ENCODE measurements around the gene SPOPL. TPM values are rescaled to one million over a fixed set of nuclear protein-coding genes. Genes with fewer than 3 reads are reported as not detected.

The SPOPL gene
- total RNA-seq, 1 donor from 2014 or later = 13.9 TPM

DNA sequence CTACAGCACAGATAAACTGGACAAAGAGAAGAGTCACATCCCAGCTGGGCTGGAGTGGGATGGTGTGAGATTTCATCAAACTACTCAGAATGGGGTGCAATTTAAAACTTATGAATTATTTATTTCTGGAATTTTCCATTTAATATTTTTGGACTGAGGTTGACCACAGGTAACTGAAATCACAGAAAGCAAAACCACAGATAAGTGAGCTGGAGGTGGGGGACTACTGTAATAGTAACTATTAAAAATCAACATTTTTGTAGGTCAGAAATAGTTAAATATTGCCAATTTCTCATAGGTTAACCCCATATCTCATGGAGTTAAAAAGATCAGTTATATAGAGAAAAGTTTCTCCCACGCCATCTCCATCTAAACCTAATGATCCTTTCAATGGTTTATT is 88.1 kb downstream of the SPOPL start:
- DNase-seq (ENCODE audit: extremely low read depth, low read depth, low spot score) = no peak

DNA sequence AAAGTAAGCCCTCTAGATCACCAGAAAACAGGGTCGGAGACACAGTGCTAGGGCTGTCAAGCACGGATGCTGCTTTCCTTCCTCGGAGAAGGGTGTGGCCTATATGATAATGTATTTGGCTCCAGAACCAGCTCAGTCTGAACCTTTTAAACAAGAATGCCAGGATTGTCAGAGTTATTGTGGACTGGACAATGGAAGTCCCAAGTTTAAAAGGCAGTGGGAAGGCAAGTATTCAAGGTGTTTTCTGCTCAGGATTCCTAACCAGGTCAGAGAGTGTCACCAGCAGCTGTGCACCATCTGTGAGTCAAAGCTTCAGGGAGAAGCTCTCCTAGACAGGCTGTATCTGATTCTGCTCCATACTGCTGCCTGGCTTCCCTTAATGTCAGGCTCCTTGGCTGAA is 94.8 kb downstream of the SPOPL start:
- DNase-seq (ENCODE audit: extremely low read depth, low read depth, low spot score) = no peak

DNA sequence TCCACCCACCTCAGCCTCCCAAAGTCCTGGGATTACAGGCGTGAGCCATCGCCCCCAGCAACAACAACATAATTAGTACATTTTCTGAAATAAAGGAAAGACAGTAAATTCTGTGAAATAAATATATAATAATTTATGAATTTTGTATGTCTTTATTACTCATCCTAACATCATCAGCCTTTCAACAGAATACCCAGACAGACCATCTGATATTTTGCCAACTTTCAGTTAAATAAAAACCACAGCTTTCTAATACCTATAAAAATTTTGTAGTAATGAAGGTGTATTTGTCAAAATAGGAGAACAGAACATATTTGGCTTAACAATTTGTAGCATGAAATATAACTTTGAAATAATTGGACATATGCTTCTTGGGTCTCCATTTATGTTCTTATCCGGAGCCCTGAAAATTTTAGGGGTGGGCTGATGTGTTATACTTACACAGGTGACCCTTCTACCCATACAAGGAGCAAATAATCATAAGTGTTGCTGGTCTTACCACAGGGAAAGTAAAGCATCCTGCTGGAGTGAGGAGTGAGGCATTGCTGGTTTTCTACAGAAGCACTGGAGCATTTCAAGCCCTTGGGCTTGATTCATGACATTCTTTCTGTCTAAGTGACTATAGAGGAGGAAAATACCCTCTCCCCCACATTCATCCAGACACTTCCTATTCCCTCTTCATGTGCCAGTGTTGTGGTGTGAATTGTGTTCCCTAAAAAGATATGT is 99.3 kb downstream of the SPOPL start:
- DNase-seq (ENCODE audit: extremely low read depth, low read depth, low spot score) = no peak

DNA sequence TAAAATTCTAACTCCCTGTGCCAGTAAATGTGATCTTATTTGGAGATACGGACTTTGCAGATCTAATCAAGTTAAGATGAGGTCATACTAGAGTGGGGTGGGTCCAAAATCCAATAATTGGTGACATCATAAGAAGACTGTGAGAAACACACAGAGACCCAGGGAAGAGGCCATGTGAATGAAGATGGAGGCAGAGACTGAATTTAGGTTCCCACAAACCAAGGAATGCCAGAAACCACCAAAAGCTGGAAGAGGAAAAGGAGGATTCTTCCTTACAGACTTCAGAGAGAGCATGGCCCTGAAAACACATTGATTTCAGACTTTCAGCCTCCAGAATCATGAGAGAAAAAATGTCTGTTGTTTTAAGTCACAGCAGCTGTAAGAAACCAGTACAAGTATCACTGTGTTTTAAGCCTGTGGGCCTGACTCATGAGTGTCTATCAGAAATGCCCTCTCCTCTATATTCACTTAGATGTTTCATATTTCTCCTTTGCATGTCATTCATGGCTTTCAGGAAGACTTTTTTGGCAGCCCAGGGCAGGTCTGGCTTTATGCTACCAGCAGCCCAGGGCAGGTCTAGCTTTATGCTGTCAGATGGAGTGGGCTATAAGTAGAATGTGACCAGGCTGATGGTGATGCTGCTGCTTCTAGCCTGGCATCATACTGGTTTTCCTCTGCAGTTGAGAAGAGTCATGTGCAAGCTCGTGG is 100.0 kb downstream of the SPOPL start:
- no peak for DNase-seq (ENCODE audit: extremely low read depth, low read depth, low spot score)

DNA sequence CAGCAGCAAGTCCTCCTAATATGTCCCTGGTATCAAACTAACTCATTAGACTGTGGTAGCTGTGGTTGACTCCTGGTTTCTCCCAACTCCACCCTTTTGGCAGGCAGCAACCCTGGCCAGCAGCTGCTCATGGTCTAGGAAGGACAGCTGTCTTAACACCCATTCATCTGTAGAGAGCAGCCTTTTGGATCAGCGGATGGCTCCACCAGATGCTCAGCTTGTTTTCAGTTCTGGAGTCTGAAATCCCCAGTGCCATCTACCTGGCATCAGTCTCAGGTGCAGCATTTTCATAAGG is 100.5 kb downstream of the SPOPL start:
- no peak for DNase-seq (ENCODE audit: extremely low read depth, low read depth, low spot score)

DNA sequence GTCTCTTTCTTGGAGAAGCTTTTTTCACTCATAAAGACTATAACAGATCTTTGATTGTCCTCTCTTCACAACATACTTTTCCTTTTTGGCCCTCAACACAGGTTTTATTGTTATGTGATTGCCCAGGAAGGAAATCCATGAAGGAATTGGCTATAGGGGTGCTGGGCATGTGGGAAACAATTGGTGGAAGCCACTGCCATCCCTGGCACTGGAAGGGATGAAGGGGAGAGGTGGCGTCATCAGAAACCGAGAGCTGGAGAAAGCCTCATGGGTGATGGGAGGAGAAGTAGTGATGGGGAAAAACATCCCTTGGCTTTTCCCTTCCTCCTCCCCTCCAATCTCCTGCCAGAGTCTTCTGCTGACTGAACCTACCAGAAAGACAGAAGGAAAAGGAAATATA is 106.2 kb downstream of the SPOPL start:
- no peak for DNase-seq (ENCODE audit: extremely low read depth, low read depth, low spot score)

DNA sequence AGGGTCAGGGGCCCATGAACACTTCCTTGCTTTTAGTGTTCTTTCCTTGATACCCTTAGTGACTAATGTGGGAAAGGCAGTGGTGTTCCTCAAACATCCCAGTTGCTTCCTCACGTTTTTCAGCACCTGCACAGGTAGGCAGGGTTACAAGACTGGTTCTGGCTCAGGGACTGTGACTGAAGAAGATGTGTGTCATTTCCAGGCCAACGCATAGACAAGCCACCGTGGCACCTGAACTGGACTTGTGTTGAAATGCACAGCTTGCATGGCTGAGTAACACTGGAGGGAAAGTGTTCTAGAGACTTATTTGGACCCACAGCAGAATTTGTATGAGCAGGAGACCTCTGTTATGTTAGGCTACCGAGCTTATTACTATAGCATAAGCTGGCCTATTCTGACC is 107.9 kb downstream of the SPOPL start:
- no peak for DNase-seq (ENCODE audit: extremely low read depth, low read depth, low spot score)

DNA sequence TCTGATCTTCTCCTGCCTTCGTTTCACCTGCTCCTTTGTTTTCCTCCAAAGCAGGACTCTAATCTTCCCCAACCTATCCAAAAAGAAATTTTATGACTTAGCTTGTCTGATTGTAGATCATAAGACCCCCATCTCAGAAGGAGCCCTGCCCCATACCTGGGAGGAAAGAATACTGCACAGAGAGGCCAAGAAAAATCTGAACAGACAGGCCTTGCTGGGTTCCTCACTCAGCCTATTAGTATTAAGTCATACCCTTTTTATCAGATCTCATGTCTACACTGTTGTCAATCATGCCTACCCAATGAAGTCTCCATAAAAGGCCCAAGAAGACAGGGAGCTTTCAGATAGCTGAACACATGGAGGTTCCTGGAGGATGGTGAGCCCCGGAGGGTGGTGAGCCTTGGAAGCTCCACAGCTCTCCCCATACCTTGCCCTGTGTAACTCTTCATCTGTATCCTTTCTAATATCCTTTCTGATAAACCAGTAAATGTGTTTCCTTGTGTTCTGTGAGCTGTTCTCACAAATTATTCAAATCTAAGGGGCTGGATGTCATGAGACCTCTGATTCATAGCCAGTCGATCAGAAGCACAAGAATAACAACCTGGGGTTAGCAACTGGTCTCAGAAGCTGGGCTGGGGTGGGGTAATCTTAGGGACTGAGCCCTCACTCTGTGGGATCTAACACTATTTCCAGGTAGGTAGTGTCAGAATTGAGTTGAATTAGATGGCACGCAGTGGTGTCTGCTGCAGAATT is 108.8 kb downstream of the SPOPL start:
- DNase-seq (ENCODE audit: extremely low read depth, low read depth, low spot score) = no peak

DNA sequence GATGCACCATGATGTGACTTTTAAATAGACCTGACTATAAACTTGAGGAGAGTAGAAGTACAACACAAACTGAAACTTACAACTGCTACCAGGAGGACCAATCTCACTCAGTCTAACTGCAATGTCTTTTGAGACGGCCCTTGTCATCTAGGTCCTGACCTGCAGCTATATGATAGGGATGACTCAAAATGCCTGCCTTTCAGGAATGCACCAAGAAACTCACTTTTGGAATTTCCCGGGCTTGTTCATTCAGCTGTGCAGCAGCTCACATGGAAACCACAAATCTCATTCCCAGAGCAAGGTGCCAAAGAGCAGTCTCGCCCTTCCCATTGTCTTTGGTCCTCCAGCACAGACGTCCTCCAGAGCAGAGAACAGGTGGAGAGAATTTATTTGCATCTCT is 113.7 kb downstream of the SPOPL start:
- DNase-seq (ENCODE audit: extremely low read depth, low read depth, low spot score) = no peak

DNA sequence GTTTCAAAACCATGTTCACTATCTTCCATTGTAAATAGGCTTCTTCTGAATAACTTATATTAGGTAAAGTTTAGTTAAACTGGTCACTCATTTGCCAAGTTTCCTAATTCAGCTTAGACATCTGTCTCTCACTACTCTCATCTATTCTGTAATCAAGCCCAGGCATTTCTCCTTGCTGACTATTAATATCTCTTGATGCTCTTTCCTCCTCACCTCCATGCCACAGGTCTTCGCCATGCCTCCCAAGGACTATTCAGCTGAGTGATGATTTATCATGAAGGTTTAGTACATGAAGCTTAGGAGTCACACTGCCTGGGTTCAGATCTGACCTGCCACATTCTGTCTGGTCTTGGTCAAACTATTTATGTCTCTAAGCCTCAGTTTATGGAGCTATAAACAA is 115.5 kb downstream of the SPOPL start:
- no peak for DNase-seq (ENCODE audit: extremely low read depth, low read depth, low spot score)

DNA sequence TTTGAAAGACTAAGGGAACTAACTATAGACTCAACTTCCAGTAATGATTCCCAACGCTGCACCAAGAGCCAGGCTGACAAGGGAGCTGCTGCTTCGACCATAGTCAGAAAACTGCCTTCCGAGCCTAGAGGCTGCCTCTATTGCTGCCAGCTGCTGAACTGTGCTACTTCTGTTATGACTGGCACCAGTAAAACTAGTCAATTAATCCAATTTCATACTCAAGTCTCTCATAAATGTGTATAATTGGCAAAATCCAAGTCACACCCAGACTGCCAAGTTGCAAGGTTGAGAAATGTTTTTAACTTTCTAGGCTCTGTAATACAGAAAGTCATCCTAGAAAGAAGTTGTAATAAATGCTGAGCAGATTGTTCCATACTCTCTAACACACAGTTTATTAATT is 117.4 kb downstream of the SPOPL start:
- no peak for DNase-seq (ENCODE audit: extremely low read depth, low read depth, low spot score)

DNA sequence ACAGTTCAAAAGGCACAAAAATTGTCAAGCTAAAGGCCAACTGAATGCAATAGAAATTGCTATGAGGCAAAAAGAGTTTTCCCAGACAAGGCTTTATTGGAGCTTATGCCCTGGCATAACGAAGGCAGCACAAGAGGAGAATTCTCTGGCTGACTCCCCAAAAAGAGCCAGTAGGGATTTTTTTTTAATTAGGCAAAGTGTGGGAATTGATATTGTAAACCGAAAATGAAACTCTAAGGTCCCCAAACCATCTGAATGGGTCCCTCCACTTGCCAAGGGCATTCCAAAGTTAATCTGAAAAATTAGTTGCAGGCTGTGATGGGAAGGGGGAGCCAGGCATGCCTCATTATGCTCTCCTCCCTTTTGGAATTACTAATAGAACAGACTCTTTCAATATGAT is 118.9 kb downstream of the SPOPL start:
- no peak for DNase-seq (ENCODE audit: extremely low read depth, low read depth, low spot score)

DNA sequence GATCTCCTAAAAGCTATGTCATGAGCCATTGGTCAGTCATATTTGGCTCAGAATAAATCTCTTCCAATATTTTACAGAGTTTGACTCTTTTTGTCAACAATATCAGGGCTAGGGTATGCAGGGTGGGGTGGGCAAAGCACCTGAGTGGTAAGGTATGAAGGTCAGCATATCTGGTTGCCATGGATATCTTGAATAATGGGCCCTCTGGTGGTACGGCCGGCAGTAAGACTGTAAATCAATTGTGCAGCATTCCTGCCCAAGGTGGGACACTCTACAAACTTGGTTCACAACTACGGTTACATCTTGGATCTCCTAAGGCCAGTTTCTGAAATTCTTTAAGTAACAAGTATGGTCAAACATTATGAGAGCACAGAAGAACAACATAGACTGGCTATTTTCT is 119.6 kb downstream of the SPOPL start:
- no peak for DNase-seq (ENCODE audit: extremely low read depth, low read depth, low spot score)

DNA sequence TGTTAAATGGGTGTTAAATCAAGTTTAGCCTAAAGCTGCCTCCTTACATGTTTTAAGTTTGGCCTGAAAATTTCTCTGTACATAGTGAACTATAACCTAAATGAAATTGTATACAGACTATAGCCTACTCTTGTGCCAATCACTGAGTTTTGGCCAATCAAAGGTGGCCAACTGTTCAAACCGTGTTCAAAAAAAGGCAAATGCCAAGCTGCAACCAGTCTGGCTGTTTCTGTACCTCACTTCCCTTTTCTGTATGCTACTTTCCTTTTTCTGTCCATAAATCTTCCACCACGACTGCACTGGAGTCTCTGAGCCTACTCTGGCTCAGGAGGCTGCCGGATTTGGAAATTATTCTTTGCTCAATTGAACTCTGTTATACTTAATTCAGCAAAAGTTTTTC is 121.0 kb downstream of the SPOPL start:
- DNase-seq (ENCODE audit: extremely low read depth, low read depth, low spot score) = no peak

Measured in glomerular endothelial cell (primary cell).